HG03460 (cell line): ENCODE results near the gene NPHP4.

Experiments used
- ATAC-seq: cut with Tn5 transposase; IDR thresholded peaks from one replicate; pipeline ENCODE4 v1.9.1; 2021; ENCODE audit not compliant: unreplicated experiment

NPHP4 gene

DNA sequence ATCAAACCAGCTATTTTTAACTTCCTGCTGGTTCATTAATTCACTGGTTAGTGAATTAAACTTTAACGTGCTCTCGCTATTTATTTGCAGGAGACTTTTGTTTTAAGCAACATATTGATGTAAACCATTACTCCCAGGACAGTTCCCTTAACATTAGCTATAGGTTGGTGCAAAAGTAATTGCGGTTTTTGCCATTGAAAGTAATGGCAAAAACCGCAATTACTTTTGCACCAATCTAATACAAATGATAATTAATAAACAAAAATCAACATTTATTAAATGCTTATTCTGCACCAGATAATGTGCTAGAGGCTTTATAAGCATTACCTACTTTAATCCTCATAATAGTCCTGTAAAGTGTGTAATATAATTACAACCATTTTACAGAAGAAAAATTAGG lies 176.5 kb downstream of the NPHP4 start:
- ATAC-seq = no peak

DNA sequence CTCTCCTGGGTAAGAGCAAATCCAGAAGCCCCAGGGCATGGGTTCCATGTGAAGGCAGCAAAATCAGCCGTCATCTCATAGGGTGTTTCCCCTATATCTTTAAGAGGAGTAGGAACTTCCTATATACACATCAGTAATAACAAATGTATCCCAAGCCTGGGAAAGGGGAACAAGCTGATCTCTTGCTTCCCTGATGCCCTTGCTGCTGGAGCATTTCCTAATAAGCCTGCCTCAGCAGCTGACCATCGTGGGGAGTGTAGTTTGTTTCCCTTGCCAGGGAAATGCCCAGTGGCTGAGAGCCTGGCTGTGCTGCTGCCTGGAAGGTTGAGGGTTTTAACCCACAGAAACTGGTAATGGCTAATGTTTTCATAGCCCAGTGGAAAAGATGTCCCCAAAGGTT lies 177.0 kb downstream of the NPHP4 start:
- no peak for ATAC-seq

DNA sequence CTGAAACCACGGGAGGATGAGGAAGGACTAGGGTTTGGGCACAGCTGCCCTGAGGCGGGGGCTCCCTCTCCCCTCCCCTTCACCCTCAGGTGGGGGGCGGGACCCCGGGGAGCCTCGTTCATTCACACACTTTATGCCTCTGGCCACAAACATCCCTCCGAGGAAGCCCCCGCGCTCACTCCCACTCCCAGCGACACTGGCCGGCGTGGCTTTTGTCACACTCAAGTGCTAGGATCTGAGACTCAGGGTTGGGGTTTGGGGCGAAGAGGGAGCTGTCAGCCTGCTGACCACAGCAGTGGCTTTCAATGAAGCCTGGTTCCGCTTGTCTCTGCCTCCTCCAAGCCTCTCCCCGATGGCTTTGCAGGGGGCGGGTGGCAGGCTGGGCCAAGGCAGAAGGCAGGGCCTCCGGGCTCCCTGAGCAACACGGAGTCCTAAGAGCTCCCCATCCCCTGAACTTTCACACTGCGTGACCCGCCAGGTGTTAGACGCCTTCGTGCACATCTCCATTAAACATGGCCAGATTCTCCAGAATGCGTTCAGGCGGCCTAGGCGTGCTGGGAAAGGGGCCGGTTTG lies 178.1 kb downstream of the NPHP4 start:
- ATAC-seq = no peak

DNA sequence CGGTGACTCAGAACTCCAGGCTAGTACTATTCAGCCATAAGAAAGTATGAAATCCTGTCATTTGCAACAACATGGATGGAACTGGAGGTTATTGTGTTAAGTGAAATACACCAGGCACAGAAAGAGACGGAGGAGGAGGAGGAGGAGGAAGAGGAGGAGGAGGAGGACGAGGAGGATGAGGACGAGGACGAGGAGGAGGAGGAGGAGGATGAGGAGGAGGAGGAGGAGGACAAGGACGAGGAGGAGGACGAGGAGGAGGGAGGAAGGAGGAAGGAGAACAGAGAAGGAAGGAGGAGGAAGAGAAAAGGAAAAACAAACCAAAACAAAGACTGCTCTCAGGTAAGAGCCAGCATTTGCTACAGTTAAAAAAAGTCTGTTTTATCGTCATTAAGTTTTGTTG lies 178.7 kb downstream of the NPHP4 start:
- no peak for ATAC-seq
